CD14-positive monocyte (primary cell): ENCODE results near the gene PLA2G2A. TPM values are rescaled to one million over a fixed set of nuclear protein-coding genes. Genes with fewer than 3 reads are reported as not detected.

ENCODE experiments used
- DNase-seq, 3 donors: peaks; one replicate each; pipeline ENCODE4 v3.0.0-alpha.2; 2011 to 2022
- H2AFZ ChIP-seq: 2 replicates; pipeline ENCODE4 v1.6.0; 2012; ENCODE audit warnings: mild to moderate bottlenecking, low read depth, low read length, inconsistent platforms; ENCODE audit not compliant: insufficient read depth, poor library complexity, severe bottlenecking
- H3K27ac ChIP-seq, 2 donors: 1 replicate in 1 of 2; 2 replicates in 1 of 2; pipeline ENCODE4 v1.5.1; 2012 to 2013; ENCODE audit warnings: low read length in 2 of 2, control low read depth in 1 of 2, inconsistent platforms in 1 of 2, low read depth in 1 of 2, mild to moderate bottlenecking in 1 of 2
- H3K27me3 ChIP-seq, 2 donors: one replicate each; pipeline versions ENCODE4 v1.6.0 to v1.6.1; 2011 to 2013; ENCODE audit warnings: low read length in 2 of 2; ENCODE audit not compliant: control insufficient read depth in 2 of 2, insufficient read depth in 2 of 2
- H3K36me3 ChIP-seq, 2 donors: replicated peaks in 1 of 2; 1 replicate in 1 of 2; 2 replicates in 1 of 2; pipeline versions ENCODE4 v1.5.1 to v1.6.1; 2012 to 2013; ENCODE audit warnings: low read length in 2 of 2, control low read depth in 1 of 2, inconsistent platforms in 1 of 2, mild to moderate bottlenecking in 1 of 2; ENCODE audit not compliant: insufficient read depth in 2 of 2, control insufficient read depth in 1 of 2
- H3K4me1 ChIP-seq, 2 donors: 1 replicate in 1 of 2; 2 replicates in 1 of 2; pipeline versions ENCODE4 v1.5.1 to v1.6.1; 2012 to 2013; ENCODE audit warnings: low read length in 2 of 2, control low read depth in 1 of 2, inconsistent platforms in 1 of 2, mild to moderate bottlenecking in 1 of 2, moderate library complexity in 1 of 2; ENCODE audit not compliant: insufficient read depth in 2 of 2, control insufficient read depth in 1 of 2
- H3K4me2 ChIP-seq: replicated peaks from 2 replicates; pipeline ENCODE3; 2012; ENCODE audit warnings: low read length, moderate library complexity, mild to moderate bottlenecking; ENCODE audit not compliant: poor library complexity, severe bottlenecking; ENCODE audit errors: extremely low read depth
- H3K4me3 ChIP-seq, 3 experiments: fragments of 200-600 bp in 1 of 3; sonication (generic) in 1 of 3; replicated peaks in 1 of 3; 1 replicate in 2 of 3; 2 replicates in 1 of 3; pipeline ENCODE4 v1.5.1; 2011 to 2013; ENCODE audit warnings: low read length in 3 of 3, mild to moderate bottlenecking in 3 of 3, control low read depth in 2 of 3, low read depth in 2 of 3, inconsistent platforms in 1 of 3, moderate library complexity in 1 of 3
- H3K79me2 ChIP-seq: 2 replicates; pipeline ENCODE4 v1.6.0; 2012; ENCODE audit warnings: mild to moderate bottlenecking, control low read depth, inconsistent platforms, low read length, moderate library complexity; ENCODE audit not compliant: insufficient read depth
- H3K9ac ChIP-seq: 2 replicates; pipeline ENCODE4 v1.6.0; 2017; ENCODE audit warnings: low read length, mild to moderate bottlenecking; ENCODE audit not compliant: insufficient read depth, poor library complexity, severe bottlenecking
- H3K9me3 ChIP-seq, 2 donors: replicated peaks in 1 of 2; 1 replicate in 1 of 2; 2 replicates in 1 of 2; pipeline versions ENCODE4 v1.5.1 to v1.6.1; 2012 to 2013; ENCODE audit warnings: low read length in 2 of 2, control low read depth in 1 of 2; ENCODE audit not compliant: control insufficient read depth in 1 of 2, insufficient read depth in 1 of 2
- H4K20me1 ChIP-seq: 2 replicates; pipeline ENCODE4 v1.6.0; 2012; ENCODE audit warnings: mild to moderate bottlenecking, low read length, control low read depth, moderate library complexity; ENCODE audit not compliant: insufficient read depth
- H3K27ac Mint-ChIP-seq, 7 donors: one replicate each; pipeline ENCODE4 v1.8.0; 2020; ENCODE audit warnings: mild to moderate bottlenecking in 7 of 7, mixed read lengths in 7 of 7, moderate library complexity in 6 of 7, inconsistent platforms in 2 of 7
- H3K27me3 Mint-ChIP-seq, 3 donors: one replicate each; pipeline ENCODE4 v1.8.0; 2021 to 2022; ENCODE audit warnings: low read depth in 3 of 3, mild to moderate bottlenecking in 3 of 3, mixed read lengths in 3 of 3, moderate library complexity in 3 of 3, inconsistent platforms in 1 of 3
- H3K36me3 Mint-ChIP-seq, 2 donors: one replicate each; pipeline ENCODE4 v1.8.0; 2020; ENCODE audit warnings: mixed read lengths in 2 of 2, inconsistent platforms in 1 of 2, mild to moderate bottlenecking in 1 of 2
- H3K4me1 Mint-ChIP-seq: one replicate; pipeline ENCODE4 v1.8.0; 2020; ENCODE audit warnings: mild to moderate bottlenecking, mixed read lengths
- H3K4me3 Mint-ChIP-seq, 2 donors: one replicate each; pipeline ENCODE4 v1.8.0; 2020; ENCODE audit warnings: mild to moderate bottlenecking in 2 of 2, mixed read lengths in 2 of 2, moderate library complexity in 1 of 2
- H3K9me3 Mint-ChIP-seq, 7 donors: one replicate each; pipeline ENCODE4 v1.8.0; 2020 to 2022; ENCODE audit warnings: mixed read lengths in 7 of 7, mild to moderate bottlenecking in 6 of 7, moderate library complexity in 6 of 7, inconsistent platforms in 2 of 7
- CTCF ChIP-seq: fragments of 200-600 bp; IDR thresholded peaks from one replicate; pipeline ENCODE4 v1.8.0; 2022; ENCODE audit warnings: antibody characterized with exemption, mild to moderate bottlenecking
- WGBS: methylation state at CpG from one replicate; pipeline ENCODE4 v1.1.5; 2013; ENCODE audit warnings: missing lambda C conversion rate; ENCODE audit not compliant: insufficient coverage; 5-methylcytosine and 5-hydroxymethylcytosine counted together
- intact Hi-C, 2 donors: fragments of 100-400 bp; cut with micrococcal nuclease; formaldehyde crosslinking; loops; one replicate each; pipeline versions ENCODE4 v1.15.0 to v1.15.1; 2023
- polyA plus RNA-seq, 3 donors: library from polyadenylated mRNA; depleted of rRNA in 1 of 3; unstranded in 2 of 3; stranded (reverse) in 1 of 3; fragments of 300-500 nt in 2 of 3; fragments of >200 nt in 1 of 3; fragmentation: Illumina TruSeq in 2 of 3; gene quantifications; 1 replicate in 2 of 3; 2 replicates in 1 of 3; pipeline ENCODE4 v1.2.3, GENCODE V29; 2012 to 2021

PLA2G2A gene
- polyA plus RNA-seq, 3 donors = not detected

GRCh38 chr1:19974822-19975416 is 4.5 kb downstream of the PLA2G2A start:
- H3K36me3 Mint-ChIP-seq = no peaks in the 10 kb centered on the region
- no peak overlapping the region for H3K4me3 ChIP-seq
- H3K9me3 ChIP-seq = no peaks in the 10 kb centered on the region
- H3K36me3 ChIP-seq = no peaks in the 10 kb centered on the region
- peaks cover 8 to 22% (median 20%) of the 10 kb centered on the region in 3 donors for H3K27me3 Mint-ChIP-seq
- H3K79me2 ChIP-seq = no peaks in the 10 kb centered on the region
- no peak for TF ChIP-seq CTCF
- H2AFZ ChIP-seq = no peak overlapping the region
- no peaks in the 10 kb centered on the region for H3K4me1 Mint-ChIP-seq
- no peaks in the 10 kb centered on the region for H3K27me3 ChIP-seq
- H4K20me1 ChIP-seq = no peaks in the 10 kb centered on the region
- intact Hi-C loops = no loop called here
- no peak for DNase-seq
- no peaks in the 10 kb centered on the region for H3K4me1 ChIP-seq
- 22% methylated on average over 1 of the region's 5 CpGs for WGBS
- no peak overlapping the region for H3K27ac ChIP-seq
- no peak overlapping the region for H3K4me2 ChIP-seq
- H3K4me3 Mint-ChIP-seq = no peak overlapping the region
- no peaks in the 10 kb centered on the region for H3K9me3 Mint-ChIP-seq
- no peak overlapping the region for H3K9ac ChIP-seq
- H3K27ac Mint-ChIP-seq = no peak overlapping the region

- Mint-ChIP-seq H3K4me3 (no peak overlapping the region), H3K9me3 (no peaks in the 10 kb centered on the region), H3K4me1 (no peaks in the 10 kb centered on the region), H3K27ac (no peak overlapping the region), H3K27me3 (peaks cover 8 to 23% (median 18%) of the 10 kb centered on the region in 3 donors), H3K36me3 (no peaks in the 10 kb centered on the region)
- no peak for TF ChIP-seq CTCF
- no CpG with 5 or more reads among the region's 3 CpGs for WGBS
- H3K4me3 ChIP-seq = no peak overlapping the region
- no peaks in the 10 kb centered on the region for H3K9me3 ChIP-seq
- no peak overlapping the region for H2AFZ ChIP-seq
- no peaks in the 10 kb centered on the region for H4K20me1 ChIP-seq
- H3K4me1 ChIP-seq = no peaks in the 10 kb centered on the region
- DNase-seq = no peak
- H3K79me2 ChIP-seq = no peaks in the 10 kb centered on the region
- H3K9ac ChIP-seq = no peak overlapping the region
- intact Hi-C loops = no loop called here
- H3K4me2 ChIP-seq = no peak overlapping the region
- H3K27me3 ChIP-seq = no peaks in the 10 kb centered on the region
- no peaks in the 10 kb centered on the region for H3K36me3 ChIP-seq
- H3K27ac ChIP-seq = no peak overlapping the region
Measured at GRCh38 chr1:19973616-19974015, 5.8 kb downstream of the PLA2G2A start.
